Adipose tissue (tissue), 3 donors: ENCODE results near the gene NT5C3A. TPM values are rescaled to one million over a fixed set of nuclear protein-coding genes. Genes with fewer than 3 reads are reported as not detected.
"Not testable (repeated sequence)": the region's sequence is repeated elsewhere in the genome, so short reads cannot be mapped to it uniquely, and the experiment has no call there.

Source experiments
- H3K27ac ChIP-seq: one replicate; pipeline ENCODE4 v1.5.1; 2013; ENCODE audit warnings: low read depth, low read length
- WGBS, 3 donors: extraction: QIAGEN DNeasy Blood & Tissue Kit; methylation state at CpG; one replicate each; pipeline ENCODE4 v1.1.7; 2013; 5-methylcytosine and 5-hydroxymethylcytosine counted together
- polyA plus RNA-seq, 3 donors: library from polyadenylated mRNA; stranded (reverse); fragments of 200-250 nt; gene quantifications; one replicate each; pipeline ENCODE4 v1.2.3, GENCODE V29; 2013
- donor health status: healthy with polysubstance abuse.
- donor health status: Bipolar disorder and iron deficiency.
- donor health status: healthy.

NT5C3A gene
- polyA plus RNA-seq, 3 donors = 13.6 to 28.3 (median 14.3) TPM

GRCh38 chr7:33004104-33004616 lies 58.4 kb downstream of the NT5C3A start:
- H3K27ac ChIP-seq = not testable (repeated sequence)
- 91 to 94% (median 91%) methylated on average over 10 of the region's 10 CpGs for WGBS, 3 donors

- not testable (repeated sequence) for H3K27ac ChIP-seq
Measured at GRCh38 chr7:33003111-33003510, 59.5 kb downstream of the NT5C3A start.

- H3K27ac ChIP-seq = not testable (repeated sequence)
- WGBS, 3 donors = 23 to 54% (median 48%) methylated on average over 4 of the region's 4 CpGs
Measured at GRCh38 chr7:32999380-32999779, 63.2 kb downstream of the NT5C3A start.

GRCh38 chr7:32998361-32999171 lies 64.0 kb downstream of the NT5C3A start:
- WGBS, 3 donors = 6 to 7% (median 7%) methylated on average over 14 of the region's 14 CpGs

GRCh38 chr7:32997956-32998355 lies 64.6 kb downstream of the NT5C3A start:
- not testable (repeated sequence) for H3K27ac ChIP-seq
- WGBS, 3 donors = 41 to 61% (median 60%) methylated on average over 2 to 3 of the region's 4 CpGs

More at GRCh38 chr7:32998361-32999171, 64.0 kb downstream of the NT5C3A start:
- H3K27ac ChIP-seq = not testable (repeated sequence)

GRCh38 chr7:32992750-32993149 lies 69.8 kb downstream of the NT5C3A start:
- WGBS, 3 donors = 51 to 57% (median 55%) methylated on average over 6 of the region's 6 CpGs
- not testable (repeated sequence) for H3K27ac ChIP-seq

GRCh38 chr7:32991975-32992700 lies 70.4 kb downstream of the NT5C3A start:
- WGBS, 3 donors = 45 to 83% (median 45%) methylated on average over 9 of the region's 9 CpGs
- H3K27ac ChIP-seq = not testable (repeated sequence)

GRCh38 chr7:32991068-32991585 lies 71.4 kb downstream of the NT5C3A start:
- 39 to 57% (median 44%) methylated on average over 2 to 5 of the region's 5 CpGs for WGBS, 3 donors
- H3K27ac ChIP-seq = not testable (repeated sequence)

- H3K27ac ChIP-seq = not testable (repeated sequence)
- 60 to 85% (median 71%) methylated on average over 4 to 7 of the region's 8 CpGs for WGBS, 3 donors
Measured at GRCh38 chr7:32988148-32988547, 74.4 kb downstream of the NT5C3A start.

- no CpG with 5 or more reads among the region's 2 CpGs for WGBS, 3 donors
- not testable (repeated sequence) for H3K27ac ChIP-seq
Measured at GRCh38 chr7:32979902-32980301, 82.7 kb downstream of the NT5C3A start.

GRCh38 chr7:32979246-32979645 lies 83.3 kb downstream of the NT5C3A start:
- WGBS, 3 donors = 64 to 89% (median 78%) methylated on average over 6 of the region's 6 CpGs
- H3K27ac ChIP-seq = not testable (repeated sequence)

GRCh38 chr7:32977159-32977558 lies 85.4 kb downstream of the NT5C3A start:
- WGBS, 3 donors = 65 to 86% (median 70%) methylated on average over 2 of the region's 2 CpGs
- not testable (repeated sequence) for H3K27ac ChIP-seq

GRCh38 chr7:32971967-32972366 lies 90.6 kb downstream of the NT5C3A start:
- not testable (repeated sequence) for H3K27ac ChIP-seq
- 19 to 51% (median 50%) methylated on average over 2 to 3 of the region's 3 CpGs for WGBS, 3 donors

GRCh38 chr7:32967268-32967582 lies 95.4 kb downstream of the NT5C3A start:
- WGBS, 3 donors = 54 to 72% (median 58%) methylated on average over 4 of the region's 4 CpGs
- H3K27ac ChIP-seq = not testable (repeated sequence)

- WGBS, 3 donors = 48 to 69% (median 63%) methylated on average over 3 of the region's 5 CpGs
Measured at GRCh38 chr7:32966489-32967267, 95.9 kb downstream of the NT5C3A start.

GRCh38 chr7:32964461-32965159 lies 98.0 kb downstream of the NT5C3A start:
- 11 to 18% (median 17%) methylated on average over 6 of the region's 8 CpGs for WGBS, 3 donors

More at GRCh38 chr7:32966489-32967267, 95.9 kb downstream of the NT5C3A start:
- not testable (repeated sequence) for H3K27ac ChIP-seq

More at GRCh38 chr7:32964461-32965159, 98.0 kb downstream of the NT5C3A start:
- not testable (repeated sequence) for H3K27ac ChIP-seq
